Spleen (tissue), 11 donors: ENCODE measurements around the gene DNM2. TPM values are rescaled to one million over a fixed set of nuclear protein-coding genes. Genes with fewer than 3 reads are reported as not detected.

Experiments used
- DNase-seq: peaks from one replicate; pipeline ENCODE4 v3.0.0-alpha.2; 2020
- H3K27ac ChIP-seq, 8 donors: fragments of 200-600 bp; sonication (generic) in 7 of 8; 1 replicate in 4 of 8; 2 replicates in 4 of 8; pipeline versions ENCODE4 v1.5.0 to v1.8.0; 2016 to 2021; ENCODE audit warnings: inconsistent platforms in 4 of 8, mild to moderate bottlenecking in 4 of 8, moderate library complexity in 1 of 8
- H3K27me3 ChIP-seq, 7 donors: fragments of 200-600 bp; sonication (generic) in 6 of 7; replicated peaks in 1 of 7; 1 replicate in 4 of 7; 2 replicates in 3 of 7; pipeline versions ENCODE4 v1.5.0 to v1.8.0; 2016 to 2021; ENCODE audit warnings: inconsistent platforms in 3 of 7, mild to moderate bottlenecking in 1 of 7
- H3K36me3 ChIP-seq, 6 donors: fragments of 200-600 bp; sonication (generic) in 5 of 6; 1 replicate in 4 of 6; 2 replicates in 2 of 6; pipeline versions ENCODE4 v1.5.0 to v1.8.0; 2016 to 2021; ENCODE audit warnings: inconsistent platforms in 2 of 6
- H3K4me1 ChIP-seq, 6 donors: fragments of 200-600 bp; sonication (generic) in 5 of 6; 1 replicate in 3 of 6; 2 replicates in 3 of 6; pipeline versions ENCODE4 v1.5.0 to v1.8.0; 2016 to 2021; ENCODE audit warnings: inconsistent platforms in 3 of 6
- H3K4me3 ChIP-seq, 8 donors: fragments of 200-600 bp; sonication (generic) in 7 of 8; 1 replicate in 4 of 8; 2 replicates in 4 of 8; pipeline versions ENCODE4 v1.5.0 to v1.8.0; 2016 to 2021; ENCODE audit warnings: inconsistent platforms in 4 of 8, mild to moderate bottlenecking in 4 of 8, moderate library complexity in 2 of 8
- H3K9me3 ChIP-seq, 8 donors: fragments of 200-600 bp; sonication (generic) in 7 of 8; 1 replicate in 4 of 8; 2 replicates in 4 of 8; pipeline versions ENCODE4 v1.5.0 to v1.8.0; 2016 to 2021; ENCODE audit warnings: inconsistent platforms in 4 of 8
- POLR2A ChIP-seq, 3 donors: fragments of 450-650 bp; IDR thresholded peaks; one replicate each; pipeline ENCODE4 v1.5.1; 2017; ENCODE audit warnings: antibody characterized with exemption in 3 of 3, mild to moderate bottlenecking in 1 of 3
- POLR2AphosphoS5 ChIP-seq, 3 donors: sonication (generic); formaldehyde crosslinking; IDR thresholded peaks; one replicate each; pipeline ENCODE4 v1.5.1; 2017; ENCODE audit warnings: antibody characterized with exemption in 3 of 3
- WGBS, 5 donors: extraction: QIAGEN DNeasy Blood & Tissue Kit in 3 of 5; methylation state at CpG; one replicate each; pipeline versions ENCODE4 v1.1.5 to v1.1.7; 2013 to 2018; 5-methylcytosine and 5-hydroxymethylcytosine counted together
- intact Hi-C: fragments of 100-400 bp; cut with DNase I; formaldehyde crosslinking; loops from one replicate; pipeline ENCODE4 v1.15.0; 2023; ENCODE audit warnings: low total_unique reads
- polyA plus RNA-seq, 3 donors: library from polyadenylated mRNA; stranded (reverse); fragments of 200-250 nt; gene quantifications; one replicate each; pipeline ENCODE4 v1.2.1, GENCODE V29; 2013
- total RNA-seq, 7 donors: library from RNA; depleted of rRNA in 3 of 7; stranded (reverse); fragments of >200 nt in 3 of 7; fragmentation: NEBNext Ultra II Directional in 4 of 7; extraction: Animal tissue kit (Norgen Biotek cat#: 25700) in 4 of 7; gene quantifications; one replicate each; pipeline versions ENCODE4 v1.1.0 to v1.2.1, GENCODE V29; 2016 to 2021
- TF ChIP-seq, protein P1 (sequence below), 11 experiments: fragments of 200-600 bp in 7 of 11; fragments of 450-650 bp in 4 of 11; sonication (generic) in 4 of 11; IDR thresholded peaks in 8 of 11; conservative IDR thresholded peaks in 3 of 11; 1 replicate in 7 of 11; 2 replicates in 4 of 11; pipeline versions ENCODE4 v1.4.0 to v1.8.0; 2016 to 2021; ENCODE audit warnings: antibody characterized with exemption in 11 of 11, inconsistent platforms in 4 of 11, mild to moderate bottlenecking in 1 of 11
- donor health status: healthy with polysubstance abuse.
- donor health status: DM: no; HTN: no; CAD: no; lungs with moderate emphysema.
- donor health status: DM: no; HTN: no; CAD: no.
- donor health status: Bipolar disorder and iron deficiency.
- donor health status: healthy.
- donor health status: DM: no; HTN: no; CAD: no.
- donor health status: DM: yes; HTN: yes; CAD: no.

DNM2 gene
- total and polyA plus RNA-seq, 10 donors, result 57.1 to 298 (median 193) TPM

DNA sequence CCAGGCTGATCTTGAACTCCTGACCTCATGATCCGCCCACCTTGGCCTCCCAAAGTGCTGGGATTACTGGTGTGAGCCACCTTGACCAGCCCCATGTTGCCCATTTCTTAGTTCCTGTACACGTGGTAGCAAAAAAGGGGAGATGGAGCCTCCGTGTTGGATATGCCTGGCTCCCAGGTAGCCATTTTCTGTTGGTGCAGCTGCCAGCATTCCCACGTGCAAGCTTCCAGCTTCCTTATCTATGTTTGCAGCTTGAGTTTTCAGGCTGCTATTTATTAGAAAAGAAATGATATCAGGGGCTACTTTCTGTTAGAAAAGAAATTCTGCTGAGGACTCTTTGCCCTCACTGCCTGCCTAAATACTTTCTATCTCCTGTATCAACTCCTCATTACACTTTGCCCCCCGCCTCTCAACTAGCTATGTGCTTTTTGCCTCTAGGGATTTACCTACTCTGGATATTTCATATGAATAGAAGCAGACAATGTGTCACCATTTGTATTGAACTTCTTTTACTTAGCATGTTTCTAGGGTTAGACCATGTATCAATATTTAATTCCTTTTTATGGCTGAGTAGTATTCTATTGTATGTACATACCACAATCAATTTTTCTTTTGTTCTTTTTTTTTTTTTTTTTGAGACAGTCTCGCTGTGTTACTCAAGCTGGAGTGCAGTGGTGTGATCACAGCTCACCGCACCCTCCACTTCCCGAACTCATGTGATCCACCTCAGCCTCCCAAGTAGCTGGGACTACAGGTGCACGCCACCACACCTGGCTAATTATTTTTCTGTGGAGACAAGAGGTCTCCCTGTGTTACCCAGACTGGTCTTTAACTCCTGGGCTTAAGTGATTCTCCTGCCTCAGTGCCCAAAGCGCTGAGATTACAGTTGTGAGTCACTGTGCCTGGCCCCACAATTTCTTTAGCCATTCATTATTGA lies 121.5 kb downstream of the DNM2 start:
- Histone ChIP-seq H3K4me1 (peaks cover 6 to 18% (median 14%) of the 10 kb centered on the region in 6 donors), H3K36me3 (peaks cover 0 to 9% (median 0%) of the 10 kb centered on the region in 6 donors), H3K4me3 (no peak overlapping the region), H3K9me3 (peaks cover 0 to 12% (median 2%) of the 10 kb centered on the region in 8 donors), H3K27ac (no peak overlapping the region), H3K27me3 (no peaks in the 10 kb centered on the region)
- intact Hi-C loops, result no loop called here
- no peak for TF ChIP-seq POLR2A (IDR thresholded peaks at IDR 0.05)
- TF ChIP-seq POLR2AphosphoS5 (IDR thresholded peaks at IDR 0.05), result no peak
- TF ChIP-seq, protein P1, sequence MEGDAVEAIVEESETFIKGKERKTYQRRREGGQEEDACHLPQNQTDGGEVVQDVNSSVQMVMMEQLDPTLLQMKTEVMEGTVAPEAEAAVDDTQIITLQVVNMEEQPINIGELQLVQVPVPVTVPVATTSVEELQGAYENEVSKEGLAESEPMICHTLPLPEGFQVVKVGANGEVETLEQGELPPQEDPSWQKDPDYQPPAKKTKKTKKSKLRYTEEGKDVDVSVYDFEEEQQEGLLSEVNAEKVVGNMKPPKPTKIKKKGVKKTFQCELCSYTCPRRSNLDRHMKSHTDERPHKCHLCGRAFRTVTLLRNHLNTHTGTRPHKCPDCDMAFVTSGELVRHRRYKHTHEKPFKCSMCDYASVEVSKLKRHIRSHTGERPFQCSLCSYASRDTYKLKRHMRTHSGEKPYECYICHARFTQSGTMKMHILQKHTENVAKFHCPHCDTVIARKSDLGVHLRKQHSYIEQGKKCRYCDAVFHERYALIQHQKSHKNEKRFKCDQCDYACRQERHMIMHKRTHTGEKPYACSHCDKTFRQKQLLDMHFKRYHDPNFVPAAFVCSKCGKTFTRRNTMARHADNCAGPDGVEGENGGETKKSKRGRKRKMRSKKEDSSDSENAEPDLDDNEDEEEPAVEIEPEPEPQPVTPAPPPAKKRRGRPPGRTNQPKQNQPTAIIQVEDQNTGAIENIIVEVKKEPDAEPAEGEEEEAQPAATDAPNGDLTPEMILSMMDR (IDR thresholded peaks at IDR 0.05 in 8 of 11, conservative IDR thresholded peaks at IDR 0.05 in 3 of 11), result no peak
- DNase-seq, result no peak
- 78 to 87% (median 82%) methylated on average over 10 of the region's 10 CpGs for WGBS, 5 donors

DNA sequence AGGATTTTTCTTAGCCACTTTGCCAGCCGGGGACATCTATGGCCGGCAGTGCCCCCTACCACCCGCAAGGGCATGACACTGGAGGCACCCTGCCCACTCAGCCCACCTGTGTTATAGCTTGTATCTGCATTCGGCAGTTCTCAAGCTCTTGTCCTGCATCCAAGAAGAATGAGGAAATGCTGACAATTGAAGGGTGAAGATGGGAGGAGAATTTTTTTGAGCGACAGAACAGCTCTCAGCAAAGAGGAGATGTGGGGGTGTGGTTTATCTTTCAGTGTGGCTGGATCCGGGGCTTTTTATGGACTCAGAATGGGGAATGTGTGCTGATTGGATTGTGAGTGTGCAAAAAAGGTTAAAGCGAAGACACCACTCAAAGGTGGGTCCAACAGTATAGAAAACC lies 124.9 kb downstream of the DNM2 start:
- Histone ChIP-seq H3K27ac (no peak overlapping the region), H3K9me3 (peaks cover 0 to 22% (median 13%) of the 10 kb centered on the region in 8 donors), H3K4me3 (no peak overlapping the region), H3K27me3 (no peaks in the 10 kb centered on the region), H3K4me1 (peaks cover 0 to 4% (median 0%) of the 10 kb centered on the region in 6 donors), H3K36me3 (no peaks in the 10 kb centered on the region)
- TF ChIP-seq POLR2AphosphoS5 (IDR thresholded peaks at IDR 0.05) (no peak), POLR2A (IDR thresholded peaks at IDR 0.05) (no peak)
- TF ChIP-seq, protein P1 (IDR thresholded peaks at IDR 0.05 in 8 of 11, conservative IDR thresholded peaks at IDR 0.05 in 3 of 11), result no peak
- WGBS, 5 donors, result 87 to 97% (median 93%) methylated on average over 7 of the region's 7 CpGs
- intact Hi-C loops, result no loop called here
- DNase-seq, result no peak

DNA sequence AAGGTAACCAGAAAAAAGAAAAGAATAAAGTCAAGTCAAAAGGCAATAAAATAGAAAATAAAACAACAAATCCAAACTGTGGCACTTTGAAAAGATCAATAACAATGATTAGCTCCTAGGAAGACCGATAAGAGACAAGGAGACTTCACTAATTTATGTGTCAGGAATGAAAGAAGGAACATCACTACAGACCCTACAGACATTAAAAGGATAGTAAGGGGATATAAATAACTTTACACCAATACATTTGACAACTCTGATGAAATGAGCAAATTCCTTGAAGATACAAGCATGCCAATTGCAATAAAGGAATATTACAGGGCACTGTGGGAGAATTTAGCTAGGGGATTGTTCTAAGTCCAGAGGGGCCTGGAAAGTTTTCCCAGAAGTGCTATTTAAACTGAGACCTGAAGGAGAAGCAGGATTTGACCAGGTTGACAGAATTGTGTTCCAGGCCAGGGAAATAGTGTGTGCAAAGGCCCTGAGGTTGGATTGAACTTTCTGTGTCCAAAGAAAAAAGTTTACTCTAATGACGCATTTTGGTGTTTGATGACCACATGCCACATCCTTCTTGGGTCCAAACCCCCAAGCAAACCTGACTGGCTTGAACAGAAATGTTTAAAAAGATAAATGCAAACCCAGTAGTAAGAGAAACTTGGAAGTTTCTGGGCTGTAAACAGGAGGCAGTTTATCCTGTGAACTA lies 128.8 kb downstream of the DNM2 start:
- Histone ChIP-seq H3K27me3 (peaks cover 0 to 25% (median 0%) of the 10 kb centered on the region in 7 donors), H3K36me3 (peaks cover 0 to 15% (median 0%) of the 10 kb centered on the region in 6 donors), H3K27ac (no peak overlapping the region), H3K9me3 (peaks cover 0 to 22% (median 11%) of the 10 kb centered on the region in 8 donors), H3K4me1 (peaks cover 0 to 23% (median 2%) of the 10 kb centered on the region in 6 donors), H3K4me3 (no peak overlapping the region)
- TF ChIP-seq POLR2A (IDR thresholded peaks at IDR 0.05) (no peak), POLR2AphosphoS5 (IDR thresholded peaks at IDR 0.05) (no peak)
- TF ChIP-seq, protein P1 (IDR thresholded peaks at IDR 0.05 in 8 of 11, conservative IDR thresholded peaks at IDR 0.05 in 3 of 11), result no peak
- DNase-seq, result no peak
- WGBS, 5 donors, result 84 to 90% (median 89%) methylated on average over 2 of the region's 2 CpGs
- intact Hi-C loops, result no loop called here
